GM12878 (cell line): Measurements from ENCODE around the gene KDM6A. TPM values are rescaled to one million over a fixed set of nuclear protein-coding genes. Genes with fewer than 3 reads are reported as not detected.

ENCODE experiments used
- ATAC-seq: fragments of 200-7000 bp; cut with Tn5 transposase; 3 replicates; pipeline ENCODE4 v1.9.1; 2020; ENCODE audit warnings: mild to moderate bottlenecking, moderate library complexity
- BruUV-seq: library from RNA; stranded (reverse); fragments of 400-500 nt; replicated peaks from 2 replicates; lab custom pipeline; 2021; lab: Mats Ljungman, UMichigan
- CTCF ChIA-PET: fragments of 300-600 bp; sonication (Branson Sonifier 250); formaldehyde crosslinking; extraction: SDS; loops from one replicate; lab custom pipeline; 2021; ENCODE audit warnings: inconsistent platforms; lab: Yijun Ruan, JAX
- POLR2A ChIA-PET: fragments of 350-600 bp; formaldehyde crosslinking; extraction: SDS; loops from one replicate; lab custom pipeline; 2021; ENCODE audit warnings: inconsistent platforms; lab: Charles Lee
- RAD21 ChIA-PET: fragments of 300-600 bp; sonication (Branson Sonifier 250); formaldehyde crosslinking; loops from one replicate; lab custom pipeline; 2023; ENCODE audit warnings: antibody characterized with exemption; ENCODE audit not compliant: unreplicated experiment; lab: Charles Lee
- SMC1A ChIA-PET: fragments of 300-600 bp; sonication (Branson Sonifier 250); formaldehyde crosslinking; loops from one replicate; lab custom pipeline; 2023; ENCODE audit not compliant: unreplicated experiment, uncharacterized antibody; lab: Charles Lee
- DNase-seq: peaks from one replicate; pipeline ENCODE4 v3.0.0-alpha.2; 2011; ENCODE audit warnings: low read depth, low spot score
- FAIRE-seq: peaks from 3 replicates; lab custom pipeline; 2011; peaks lifted over from hg19 to GRCh38; lab: Jason Lieb, UNC
- H2AFZ ChIP-seq: 2 replicates; pipeline ENCODE4 v1.6.0; 2011; ENCODE audit warnings: low read depth, low read length, control low read depth; ENCODE audit not compliant: control insufficient read depth
- H3K27ac ChIP-seq: 2 replicates; pipeline ENCODE4 v1.5.1; 2011; ENCODE audit warnings: control low read depth; ENCODE audit not compliant: control insufficient read depth, insufficient read depth
- H3K27me3 ChIP-seq, 2 experiments: replicated peaks in 1 of 2; 2 replicates each; pipeline versions ENCODE4 v1.6.0 to v1.6.1; 2011; ENCODE audit warnings: low read length in 1 of 2; ENCODE audit not compliant: control insufficient read depth in 2 of 2, insufficient read depth in 2 of 2
- H3K36me3 ChIP-seq, 2 experiments: 2 replicates each; pipeline ENCODE4 v1.5.1; 2011; ENCODE audit warnings: low read length in 1 of 2; ENCODE audit not compliant: control insufficient read depth in 2 of 2, insufficient read depth in 2 of 2
- H3K4me1 ChIP-seq: 2 replicates; pipeline ENCODE4 v1.6.1; 2011; ENCODE audit warnings: mild to moderate bottlenecking, low read length, moderate library complexity, mixed read lengths; ENCODE audit not compliant: control insufficient read depth, insufficient read depth
- H3K4me2 ChIP-seq: 2 replicates; pipeline ENCODE4 v1.6.0; 2011; ENCODE audit warnings: control low read depth; ENCODE audit not compliant: control insufficient read depth, insufficient read depth
- H3K4me3 ChIP-seq: fragments of 200-600 bp; sonication (generic); 2 replicates; pipeline ENCODE4 v1.5.1; 2016
- H3K79me2 ChIP-seq: 2 replicates; pipeline ENCODE4 v1.6.0; 2011; ENCODE audit warnings: low read length; ENCODE audit not compliant: control insufficient read depth, insufficient read depth
- H3K9ac ChIP-seq: 2 replicates; pipeline ENCODE4 v1.8.0; 2011; ENCODE audit warnings: low read length, control low read depth, mixed read lengths; ENCODE audit not compliant: control insufficient read depth, insufficient read depth
- H3K9me3 ChIP-seq: replicated peaks from 3 replicates; pipeline ENCODE4 v1.5.1; 2011; ENCODE audit warnings: mild to moderate bottlenecking, low read length; ENCODE audit not compliant: control insufficient read depth, insufficient read depth
- H4K20me1 ChIP-seq: 2 replicates; pipeline ENCODE4 v1.6.0; 2011; ENCODE audit not compliant: control insufficient read depth, insufficient read depth
- BRCA1 ChIP-seq: IDR thresholded peaks from 2 replicates; pipeline ENCODE4 v1.6.1; 2011; ENCODE audit warnings: low read depth, low read length, improper control_type of control experiment
- CBFB ChIP-seq: IDR thresholded peaks from 2 replicates; pipeline ENCODE4 v1.6.1; 2016; ENCODE audit warnings: antibody characterized with exemption, low read depth
- CEBPB ChIP-seq, 2 experiments: fragments of 150-350 bp in 1 of 2; IDR thresholded peaks; 2 replicates each; pipeline ENCODE4 v1.6.1; 2012 to 2014; ENCODE audit warnings: low read depth in 2 of 2, low read length in 2 of 2, borderline replicate concordance in 1 of 2, inconsistent platforms in 1 of 2
- CEBPZ ChIP-seq: fragments of 150-350 bp; IDR thresholded peaks from 2 replicates; pipeline ENCODE4 v1.6.1; 2016; ENCODE audit warnings: low read depth, low read length
- CREM ChIP-seq: IDR thresholded peaks from 2 replicates; pipeline ENCODE4 v1.6.1; 2014; ENCODE audit warnings: antibody characterized with exemption, low read depth
- EGR1 ChIP-seq, 2 experiments: IDR thresholded peaks; 1 replicate in 1 of 2; 2 replicates in 1 of 2; pipeline ENCODE4 v1.6.1; 2011 to 2012; ENCODE audit warnings: low read depth in 2 of 2, low read length in 2 of 2, borderline replicate concordance in 1 of 2, mild to moderate bottlenecking in 1 of 2, moderate library complexity in 1 of 2
- EP300 ChIP-seq, 2 experiments: fragments of 150-350 bp in 1 of 2; IDR thresholded peaks; 2 replicates each; pipeline ENCODE4 v1.6.1; 2011 to 2012; ENCODE audit warnings: low read depth in 2 of 2, low read length in 2 of 2, borderline replicate concordance in 1 of 2, improper control_type of control experiment in 1 of 2, inconsistent platforms in 1 of 2; ENCODE audit not compliant: control insufficient read depth in 1 of 2
- HDAC2 ChIP-seq: fragments of 200-600 bp; sonication (generic); IDR thresholded peaks from 2 replicates; pipeline ENCODE4 v1.6.1; 2017
- HSF1 ChIP-seq: fragments of 150-350 bp; IDR thresholded peaks from 2 replicates; pipeline ENCODE4 v1.6.1; 2014; ENCODE audit warnings: mild to moderate bottlenecking, low read depth, low read length
- IRF3 ChIP-seq: fragments of 450-650 bp; IDR thresholded peaks from 2 replicates; pipeline ENCODE4 v1.6.1; 2014; ENCODE audit warnings: mild to moderate bottlenecking
- PAX5 ChIP-seq: IDR thresholded peaks from 2 replicates; pipeline ENCODE4 v1.6.1; 2011; ENCODE audit warnings: low read depth, low read length, borderline replicate concordance
- SKIL ChIP-seq: fragments of 450-650 bp; IDR thresholded peaks from 2 replicates; pipeline ENCODE4 v1.6.1; 2017; ENCODE audit warnings: mild to moderate bottlenecking, low read depth, inconsistent platforms; ENCODE audit not compliant: poor library complexity, severe bottlenecking
- TBL1XR1 ChIP-seq: IDR thresholded peaks from 2 replicates; pipeline ENCODE4 v1.6.1; 2012; ENCODE audit warnings: low read depth, low read length, improper control_type of control experiment
- YY1 ChIP-seq: IDR thresholded peaks from 2 replicates; pipeline ENCODE4 v1.6.1; 2011; ENCODE audit warnings: low read depth, mild to moderate bottlenecking, low read length
- WGBS: methylation state at CpG from one replicate; pipeline ENCODE4 v1.1.6; 2016; ENCODE audit warnings: low lambda C conversion rate; ENCODE audit not compliant: insufficient replicate concordance, insufficient coverage; ENCODE audit errors: missing lambda C conversion rate; 5-methylcytosine and 5-hydroxymethylcytosine counted together
- in situ Hi-C: fragments of 300-500 bp; cut with MboI; formaldehyde crosslinking; loops from 9 replicates; pipeline ENCODE4 v1.14.3; 2018; ENCODE audit warnings: mixed read lengths
- intact Hi-C: fragments of 100-400 bp; cut with micrococcal nuclease; formaldehyde crosslinking; loops from one replicate; pipeline ENCODE4 v1.14.2; 2022; ENCODE audit not compliant: unreplicated experiment
- polyA plus RNA-seq, 11 experiments: library from polyadenylated mRNA; depleted of rRNA in 4 of 11; unstranded in 6 of 11; stranded (reverse) in 5 of 11; fragments of >200 nt; fragmentation: Nextera tagmentation in 4 of 11; fragmentation: Illumina TruSeq in 1 of 11; extraction: Ambion mirVana in 4 of 11; extraction: Trizol in 1 of 11; gene quantifications; 1 replicate in 1 of 11; 2 replicates in 10 of 11; pipeline versions ENCODE4 v1.2.1 to v1.2.3, GENCODE V29; 2011 to 2016; ENCODE audit warnings: inconsistent platforms in 2 of 11, missing spikeins in 2 of 11, low read depth in 1 of 11
- total RNA-seq, 4 experiments: library from RNA; depleted of rRNA in 3 of 4; stranded (reverse); fragments of >200 nt in 3 of 4; fragmentation: Illumina TruSeq in 1 of 4; extraction: Trizol in 1 of 4; gene quantifications; 2 replicates each; pipeline versions ENCODE4 v1.2.1 to v1.2.3, GENCODE V29; 2013 to 2021

KDM6A gene
- total and polyA plus RNA-seq, 10 of the 15 experiments (the other 5 are each of a cell fraction or from before 2014, with no cell fraction given), result 7.9 to 29.0 (median 20.4) TPM

GRCh38 chrX:45063319-45064095 is 190.5 kb downstream of the KDM6A start:
- in situ Hi-C loops, result loop anchor here (25.0 kb wide), 1 partner anchor 176 kb away; no protein-coding TSS in a partner anchor
- no peak for ATAC-seq
- Histone ChIP-seq H3K36me3 (peaks cover 6 to 34% of the 10 kb centered on the region in 2 experiments), H3K9me3 (no peaks in the 10 kb centered on the region; the same call in 2 of the 3 replicates), H3K4me2 (no peak overlapping the region), H3K4me3 (no peak overlapping the region), H3K4me1 (no peaks in the 10 kb centered on the region), H3K27me3 (no peaks in the 10 kb centered on the region), H4K20me1 (no peaks in the 10 kb centered on the region), H2AFZ (no peak overlapping the region), H3K27ac (no peak overlapping the region), H3K9ac (no peak overlapping the region), H3K79me2 (no peaks in the 10 kb centered on the region)
- WGBS, result 98% methylated on average over 11 of the region's 11 CpGs
- ChIA-PET SMC1A (interaction anchor here (0.9 to 1.4 kb wide), 2 partner anchors 11 to 19 kb away, joined by 3 read pairs; no protein-coding TSS in a partner anchor), POLR2A (no interaction called here), RAD21 (no interaction called here), CTCF (no interaction called here)
- no TSS peak for BruUV-seq
- FAIRE-seq, result no peak
- intact Hi-C loops, result no loop called here
- DNase-seq, result no peak
- TF ChIP-seq SKIL (no peak), PAX5 (no peak), CEBPB (IDR thresholded peaks at IDR 0.05; ENCODE audit: borderline replicate concordance in 1 of 2, low read depth in 2 of 2, low read length in 2 of 2) (no peak), EGR1 (IDR thresholded peaks at IDR 0.05; ENCODE audit: borderline replicate concordance in 1 of 2, low read depth in 2 of 2, low read length in 2 of 2) (no peak), YY1 (no peak), TBL1XR1 (no peak), BRCA1 (no peak), CEBPZ (no peak), CREM (no peak), HDAC2 (no peak), CBFB (no peak), HSF1 (no peak), EP300 (IDR thresholded peaks at IDR 0.05; ENCODE audit: borderline replicate concordance in 1 of 2, control insufficient read depth in 1 of 2, low read depth in 2 of 2, low read length in 2 of 2) (no peak), IRF3 (no peak)
